Suprapubic skin (tissue), 3 donors: ENCODE data around the gene GNB5.

Source experiments
- CTCF ChIP-seq, 2 donors: fragments of 200-600 bp in 1 of 2; fragments of 450-650 bp in 1 of 2; sonication (generic) in 1 of 2; IDR thresholded peaks; one replicate each; pipeline ENCODE4 v1.5.1; 2016 to 2019; ENCODE audit warnings: antibody characterized with exemption in 2 of 2, mild to moderate bottlenecking in 1 of 2, moderate library complexity in 1 of 2
- EP300 ChIP-seq: sonication (generic); formaldehyde crosslinking; IDR thresholded peaks from one replicate; pipeline ENCODE4 v1.6.1; 2017; ENCODE audit warnings: antibody characterized with exemption
- POLR2A ChIP-seq, 2 donors: fragments of 450-650 bp; IDR thresholded peaks; one replicate each; pipeline ENCODE4 v1.6.1; 2017; ENCODE audit warnings: antibody characterized with exemption in 2 of 2, mild to moderate bottlenecking in 2 of 2, moderate library complexity in 2 of 2

GRCh38 chr15:52178765-52179164, 12.4 kb downstream of the GNB5 start:
- TF ChIP-seq EP300 (no peak), CTCF (IDR thresholded peaks at IDR 0.05) (no peak), POLR2A (IDR thresholded peaks at IDR 0.05) (no peak)
